ENCODE data around the gene GOLGA6A. TPM values are rescaled to one million over a fixed set of nuclear protein-coding genes. Genes with fewer than 3 reads are reported as not detected.

The GOLGA6A gene
- total RNA-seq, 1 experiment from 2014 or later = not detected

DNA sequence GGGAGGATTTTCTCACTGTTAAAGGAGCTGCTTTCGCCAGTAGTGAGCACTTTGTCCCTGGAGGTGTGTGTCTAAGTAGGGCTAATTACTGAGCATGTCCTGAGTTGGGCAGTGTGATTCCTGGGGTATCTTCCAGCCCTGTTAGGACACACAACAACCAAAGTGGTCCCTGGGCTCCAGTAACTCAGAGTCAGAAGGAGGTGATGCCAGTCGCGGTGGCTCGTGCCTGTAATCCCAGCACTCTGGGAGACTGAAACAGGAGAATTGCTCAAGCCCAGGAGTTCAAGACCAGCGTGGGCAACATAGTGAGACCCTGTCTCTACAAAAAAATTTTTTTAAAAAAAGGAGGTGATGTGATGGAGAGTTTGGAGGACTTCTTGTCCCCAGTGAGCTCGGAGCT lies 50.3 kb downstream of the GOLGA6A start:
- no TSS peak for BruUV-seq (replicated peaks)
- TF ChIP-seq EZH2 (IDR thresholded peaks at IDR 0.05; ENCODE audit: borderline replicate concordance, low read depth, low read length, poor library complexity, severe bottlenecking) = no peak
- TF ChIP-seq, protein P1, sequence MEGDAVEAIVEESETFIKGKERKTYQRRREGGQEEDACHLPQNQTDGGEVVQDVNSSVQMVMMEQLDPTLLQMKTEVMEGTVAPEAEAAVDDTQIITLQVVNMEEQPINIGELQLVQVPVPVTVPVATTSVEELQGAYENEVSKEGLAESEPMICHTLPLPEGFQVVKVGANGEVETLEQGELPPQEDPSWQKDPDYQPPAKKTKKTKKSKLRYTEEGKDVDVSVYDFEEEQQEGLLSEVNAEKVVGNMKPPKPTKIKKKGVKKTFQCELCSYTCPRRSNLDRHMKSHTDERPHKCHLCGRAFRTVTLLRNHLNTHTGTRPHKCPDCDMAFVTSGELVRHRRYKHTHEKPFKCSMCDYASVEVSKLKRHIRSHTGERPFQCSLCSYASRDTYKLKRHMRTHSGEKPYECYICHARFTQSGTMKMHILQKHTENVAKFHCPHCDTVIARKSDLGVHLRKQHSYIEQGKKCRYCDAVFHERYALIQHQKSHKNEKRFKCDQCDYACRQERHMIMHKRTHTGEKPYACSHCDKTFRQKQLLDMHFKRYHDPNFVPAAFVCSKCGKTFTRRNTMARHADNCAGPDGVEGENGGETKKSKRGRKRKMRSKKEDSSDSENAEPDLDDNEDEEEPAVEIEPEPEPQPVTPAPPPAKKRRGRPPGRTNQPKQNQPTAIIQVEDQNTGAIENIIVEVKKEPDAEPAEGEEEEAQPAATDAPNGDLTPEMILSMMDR (conservative IDR thresholded peaks at IDR 0.05; ENCODE audit: low read depth, low read length) = no peak
- ChIA-PET POLR2A (ENCODE audit: low non-redundant PET) (no interaction called here), CTCF (no interaction called here)
- no peaks in the 10 kb centered on the region for H3K36me3 ChIP-seq (ENCODE audit: insufficient read depth, low read length, poor library complexity, severe bottlenecking)
- H3K27ac ChIP-seq (ENCODE audit: low read depth, low read length, poor library complexity, severe bottlenecking) = no peak overlapping the region
- H3K4me1 ChIP-seq (ENCODE audit: insufficient read depth, low read length, poor library complexity, severe bottlenecking) = no peaks in the 10 kb centered on the region
- no peaks in the 10 kb centered on the region for H3K9me3 ChIP-seq (ENCODE audit: low read depth, low read length, poor library complexity, severe bottlenecking)
- H3K4me3 ChIP-seq (ENCODE audit: low read depth, low read length, poor library complexity, severe bottlenecking) = no peak overlapping the region
- no peak for DNase-seq (ENCODE audit: low spot score)
- intact Hi-C loops (cut with micrococcal nuclease; ENCODE audit: unreplicated experiment) = no loop called here
- no peaks in the 10 kb centered on the region for H3K27me3 ChIP-seq (replicated peaks; ENCODE audit: insufficient read depth, low read depth, low read length, poor library complexity)

DNA sequence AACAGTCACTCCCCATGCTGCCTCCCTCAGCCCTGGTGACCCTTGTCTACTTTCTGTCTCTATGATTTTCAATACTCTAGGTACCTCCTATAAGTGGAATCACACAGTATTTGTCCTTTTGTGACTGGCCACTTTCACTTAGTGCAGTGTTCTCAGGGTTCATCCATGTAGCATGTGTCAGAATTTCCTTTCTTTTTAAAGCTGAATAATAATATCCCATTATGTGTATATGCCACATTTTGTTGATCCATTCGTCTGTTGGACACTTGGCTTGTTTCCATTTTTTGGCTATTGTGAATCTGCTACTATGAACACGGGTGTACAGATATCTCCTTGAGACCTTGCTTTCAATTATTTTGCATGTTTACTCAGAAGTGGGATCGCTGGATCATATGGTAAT lies 53.7 kb downstream of the GOLGA6A start:
- DNase-seq (ENCODE audit: low spot score) = no peak
- Histone ChIP-seq H3K27me3 (replicated peaks; ENCODE audit: insufficient read depth, low read depth, low read length, poor library complexity) (no peaks in the 10 kb centered on the region), H3K9me3 (ENCODE audit: low read depth, low read length, poor library complexity, severe bottlenecking) (no peaks in the 10 kb centered on the region), H3K27ac (ENCODE audit: low read depth, low read length, poor library complexity, severe bottlenecking) (no peak overlapping the region), H3K4me1 (ENCODE audit: insufficient read depth, low read length, poor library complexity, severe bottlenecking) (no peaks in the 10 kb centered on the region), H3K4me3 (ENCODE audit: low read depth, low read length, poor library complexity, severe bottlenecking) (no peak overlapping the region), H3K36me3 (ENCODE audit: insufficient read depth, low read length, poor library complexity, severe bottlenecking) (no peaks in the 10 kb centered on the region)
- ChIA-PET POLR2A (ENCODE audit: low non-redundant PET) (no interaction called here), CTCF (no interaction called here)
- intact Hi-C loops (cut with micrococcal nuclease; ENCODE audit: unreplicated experiment) = no loop called here
- TF ChIP-seq, protein P1 (conservative IDR thresholded peaks at IDR 0.05; ENCODE audit: low read depth, low read length) = no peak
- no peak for TF ChIP-seq EZH2 (IDR thresholded peaks at IDR 0.05; ENCODE audit: borderline replicate concordance, low read depth, low read length, poor library complexity, severe bottlenecking)
- no TSS peak for BruUV-seq (replicated peaks)

DNA sequence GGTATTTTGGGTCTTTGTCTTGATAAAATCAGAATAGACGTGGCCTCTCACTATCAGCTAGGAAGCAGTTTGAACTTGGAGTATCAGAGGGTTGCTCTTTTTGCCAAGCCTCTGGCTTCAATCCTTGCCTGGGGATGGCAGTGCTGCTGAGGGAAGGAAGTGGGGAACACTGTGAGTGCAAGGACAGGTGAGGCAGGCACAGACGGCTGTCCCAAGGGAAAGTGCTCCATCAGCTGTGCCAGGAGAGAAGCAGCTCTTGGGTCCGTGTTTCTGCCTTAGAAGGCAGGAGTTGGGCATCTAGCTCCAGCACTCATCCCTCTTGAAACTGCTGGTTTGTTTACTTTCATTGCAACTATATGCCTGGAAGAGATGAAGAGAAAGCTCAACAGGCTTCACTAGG lies 54.7 kb downstream of the GOLGA6A start:
- no peak overlapping the region for H3K4me3 ChIP-seq (ENCODE audit: low read depth, low read length, poor library complexity, severe bottlenecking)
- H3K27ac ChIP-seq (ENCODE audit: low read depth, low read length, poor library complexity, severe bottlenecking) = no peak overlapping the region
- no peaks in the 10 kb centered on the region for H3K9me3 ChIP-seq (ENCODE audit: low read depth, low read length, poor library complexity, severe bottlenecking)
- no peaks in the 10 kb centered on the region for H3K36me3 ChIP-seq (ENCODE audit: insufficient read depth, low read length, poor library complexity, severe bottlenecking)
- no peak for DNase-seq (ENCODE audit: low spot score)
- intact Hi-C loops (cut with micrococcal nuclease; ENCODE audit: unreplicated experiment) = no loop called here
- TF ChIP-seq EZH2 (IDR thresholded peaks at IDR 0.05; ENCODE audit: borderline replicate concordance, low read depth, low read length, poor library complexity, severe bottlenecking) = no peak
- TF ChIP-seq, protein P1 (conservative IDR thresholded peaks at IDR 0.05; ENCODE audit: low read depth, low read length) = no peak
- no peaks in the 10 kb centered on the region for H3K4me1 ChIP-seq (ENCODE audit: insufficient read depth, low read length, poor library complexity, severe bottlenecking)
- ChIA-PET POLR2A (ENCODE audit: low non-redundant PET) (interaction anchor here (0.5 kb wide), 1 partner anchor 1739 kb away, joined by 6 read pairs; no protein-coding TSS in a partner anchor), CTCF (interaction anchor here (0.9 kb wide), 1 partner anchor 9 kb away, joined by 5 read pairs; no protein-coding TSS in a partner anchor)
- no TSS peak for BruUV-seq (replicated peaks)
- H3K27me3 ChIP-seq (replicated peaks; ENCODE audit: insufficient read depth, low read depth, low read length, poor library complexity) = no peaks in the 10 kb centered on the region

All from A673 (cell line).